Left lobe of liver (tissue), 2 donors: ENCODE measurements around the gene ZSWIM4. TPM values are rescaled to one million over a fixed set of nuclear protein-coding genes. Genes with fewer than 3 reads are reported as not detected.

Experiments
- ATAC-seq: fragments of 200-7000 bp; cut with Tn5 transposase; one replicate; pipeline ENCODE4 v1.9.1; 2020; ENCODE audit warnings: mild to moderate bottlenecking, moderate library complexity
- DNase-seq: peaks from one replicate; pipeline ENCODE4 v3.0.0-alpha.2; 2020; ENCODE audit warnings: low spot score
- total RNA-seq: library from RNA; stranded (reverse); gene quantifications from one replicate; pipeline ENCODE4 v1.2.1, GENCODE V29; 2021
- donor health status: DM: no; HTN: no; CAD: no; lungs with moderate emphysema.
- donor health status: DM: no; HTN: yes; CAD: no.

The ZSWIM4 gene
- total RNA-seq, 1 donor from 2014 or later: 1.5 TPM

- ATAC-seq: no peak
- no peak for DNase-seq
Observed at GRCh38 chr19:13865571-13866462, 70.6 kb downstream of the ZSWIM4 start.

- ATAC-seq: no peak
- DNase-seq: no peak
Observed at GRCh38 chr19:13866463-13867046, 71.3 kb downstream of the ZSWIM4 start.

GRCh38 chr19:13868663-13869062 lies 73.4 kb downstream of the ZSWIM4 start:
- DNase-seq (no peak), ATAC-seq (no peak)

- ATAC-seq: no peak
- DNase-seq: no peak
Observed at GRCh38 chr19:13869281-13869680, 74.0 kb downstream of the ZSWIM4 start.

- ATAC-seq (no peak), DNase-seq (no peak)
Observed at GRCh38 chr19:13870873-13871272, 75.6 kb downstream of the ZSWIM4 start.

GRCh38 chr19:13872339-13872694 lies 77.1 kb downstream of the ZSWIM4 start:
- no peak for DNase-seq
- no peak for ATAC-seq

- peak; percentile 43 for ATAC-seq
Observed at GRCh38 chr19:13872695-13873389, 77.6 kb downstream of the ZSWIM4 start.

GRCh38 chr19:13873834-13874515 lies 78.7 kb downstream of the ZSWIM4 start:
- no peak for ATAC-seq
- DNase-seq: no peak

More at GRCh38 chr19:13872695-13873389, 77.6 kb downstream of the ZSWIM4 start:
- DNase-seq: no peak

- no peak for DNase-seq
- ATAC-seq: no peak
Observed at GRCh38 chr19:13875824-13876223, 80.6 kb downstream of the ZSWIM4 start.

- ATAC-seq: no peak
Observed at GRCh38 chr19:13876834-13877233, 81.6 kb downstream of the ZSWIM4 start, which contains the start of gene NANOS3. Gene NANOS3, plus strand, starts transcription at chr19:13877134. Its CDS starts 115 bp downstream, at chr19:13877249.

GRCh38 chr19:13877303-13877702 lies 82.1 kb downstream of the ZSWIM4 start:
- DNase-seq (no peak), ATAC-seq (no peak)

More at GRCh38 chr19:13876834-13877233, 81.6 kb downstream of the ZSWIM4 start, which contains the start of gene NANOS3:
- DNase-seq: no peak

- ATAC-seq (peak; percentile 95), DNase-seq (peak; percentile 97)
Observed at GRCh38 chr19:13880059-13881043, 85.1 kb downstream of the ZSWIM4 start.

GRCh38 chr19:13881251-13881691 lies 86.0 kb downstream of the ZSWIM4 start:
- DNase-seq (no peak), ATAC-seq (no peak)

Other genes with a start within 250 kb of the ZSWIM4 start
- gene MRI1, start 30.9 kb upstream of the ZSWIM4 start, total RNA-seq: 32.2 TPM
- 35.6 TPM for gene C19orf53, start 21.0 kb upstream of the ZSWIM4 start, total RNA-seq
- not detected for gene NANOS3, start 81.7 kb downstream of the ZSWIM4 start, total RNA-seq
- gene BRME1, start 110.7 kb downstream of the ZSWIM4 start, total RNA-seq: 1.3 TPM
- 24.9 TPM for gene CC2D1A, start 110.8 kb downstream of the ZSWIM4 start, total RNA-seq
- not detected for gene PODNL1, start 143.0 kb downstream of the ZSWIM4 start, total RNA-seq
- 11.4 TPM for gene DCAF15, start 157.1 kb downstream of the ZSWIM4 start, total RNA-seq
- gene RFX1, start 210.9 kb downstream of the ZSWIM4 start, total RNA-seq: 7.0 TPM
- not detected for gene RLN3, start 232.7 kb downstream of the ZSWIM4 start, total RNA-seq
- 1.4 TPM for gene IL27RA, start 236.3 kb downstream of the ZSWIM4 start, total RNA-seq